ENCODE measurements around the gene EPS15. TPM values are rescaled to one million over a fixed set of nuclear protein-coding genes. Genes with fewer than 3 reads are reported as not detected.
A peak's percentile ranks its signal among the peaks of the same experiment; 100 is the strongest.
"Not testable (repeated sequence)": the region's sequence is repeated elsewhere in the genome, so short reads cannot be mapped to it uniquely, and the experiment has no call there.

EPS15 gene
- total and polyA plus RNA-seq, 10 donors = 24.2 to 142 (median 126) TPM

DNA sequence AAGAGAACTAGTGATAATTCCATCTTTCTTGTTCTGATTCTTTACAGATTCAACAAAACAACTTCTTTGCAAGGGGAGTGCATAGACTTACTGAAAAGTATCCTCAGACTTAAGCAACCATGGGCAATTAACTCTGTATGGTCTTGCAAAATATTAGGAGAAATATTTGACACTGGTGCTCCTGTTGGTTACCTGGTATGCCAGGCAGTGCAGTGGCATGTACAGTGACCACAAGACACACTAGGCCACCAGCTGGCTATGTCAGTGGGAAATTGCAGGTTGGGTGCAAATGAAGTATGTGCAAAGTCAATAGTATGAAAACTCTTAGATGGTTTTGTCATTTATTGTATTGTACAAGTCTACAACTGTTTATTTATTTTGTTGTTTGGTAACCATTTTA lies 34.5 kb downstream of the EPS15 start:
- Histone ChIP-seq H3K27ac (no peak overlapping the region), H3K4me3 (no peak overlapping the region), H3K36me3 (peaks cover 0 to 28% (median 3%) of the 10 kb centered on the region in 6 donors), H3K4me1 (peaks cover 0 to 71% (median 29%) of the 10 kb centered on the region in 6 donors), H3K27me3 (replicated peaks in 1 of 7) (no peaks in the 10 kb centered on the region), H3K9me3 (no peaks in the 10 kb centered on the region)
- no peak for DNase-seq
- intact Hi-C loops (cut with DNase I; ENCODE audit: low total_unique reads) = no loop called here
- TF ChIP-seq, protein P1, sequence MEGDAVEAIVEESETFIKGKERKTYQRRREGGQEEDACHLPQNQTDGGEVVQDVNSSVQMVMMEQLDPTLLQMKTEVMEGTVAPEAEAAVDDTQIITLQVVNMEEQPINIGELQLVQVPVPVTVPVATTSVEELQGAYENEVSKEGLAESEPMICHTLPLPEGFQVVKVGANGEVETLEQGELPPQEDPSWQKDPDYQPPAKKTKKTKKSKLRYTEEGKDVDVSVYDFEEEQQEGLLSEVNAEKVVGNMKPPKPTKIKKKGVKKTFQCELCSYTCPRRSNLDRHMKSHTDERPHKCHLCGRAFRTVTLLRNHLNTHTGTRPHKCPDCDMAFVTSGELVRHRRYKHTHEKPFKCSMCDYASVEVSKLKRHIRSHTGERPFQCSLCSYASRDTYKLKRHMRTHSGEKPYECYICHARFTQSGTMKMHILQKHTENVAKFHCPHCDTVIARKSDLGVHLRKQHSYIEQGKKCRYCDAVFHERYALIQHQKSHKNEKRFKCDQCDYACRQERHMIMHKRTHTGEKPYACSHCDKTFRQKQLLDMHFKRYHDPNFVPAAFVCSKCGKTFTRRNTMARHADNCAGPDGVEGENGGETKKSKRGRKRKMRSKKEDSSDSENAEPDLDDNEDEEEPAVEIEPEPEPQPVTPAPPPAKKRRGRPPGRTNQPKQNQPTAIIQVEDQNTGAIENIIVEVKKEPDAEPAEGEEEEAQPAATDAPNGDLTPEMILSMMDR (IDR thresholded peaks at IDR 0.05 in 8 of 11, conservative IDR thresholded peaks at IDR 0.05 in 3 of 11) = no peak
- TF ChIP-seq POLR2A (IDR thresholded peaks at IDR 0.05) (no peak), POLR2AphosphoS5 (IDR thresholded peaks at IDR 0.05) (no peak)

DNA sequence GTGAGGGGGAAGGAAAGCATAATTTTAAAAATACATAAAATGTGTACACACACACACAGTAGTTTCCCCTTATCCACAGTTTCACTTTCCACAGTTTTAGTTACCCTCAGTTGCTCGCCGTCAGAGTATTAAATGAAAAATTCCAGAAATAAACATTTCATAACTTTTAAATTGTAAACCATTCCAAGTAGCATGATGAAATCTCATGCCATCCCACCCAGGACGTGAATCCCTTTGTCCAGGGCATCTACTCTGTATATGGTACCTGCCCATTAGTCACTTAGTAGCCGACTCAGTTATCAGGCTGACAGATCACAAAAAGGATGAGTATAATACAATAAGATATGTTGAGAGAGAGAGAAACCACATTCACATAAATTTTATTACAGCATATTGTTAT lies 36.2 kb downstream of the EPS15 start:
- DNase-seq = no peak
- peaks cover 0 to 54% (median 14%) of the 10 kb centered on the region in 6 donors for H3K4me1 ChIP-seq
- H3K27me3 ChIP-seq (replicated peaks in 1 of 7) = no peaks in the 10 kb centered on the region
- WGBS, 5 donors = 64 to 80% (median 70%) methylated on average over 4 of the region's 4 CpGs
- H3K4me3 ChIP-seq = no peak overlapping the region
- H3K9me3 ChIP-seq = no peaks in the 10 kb centered on the region
- peaks cover 0 to 38% (median 7%) of the 10 kb centered on the region in 6 donors for H3K36me3 ChIP-seq
- intact Hi-C loops (cut with DNase I; ENCODE audit: low total_unique reads) = no loop called here
- TF ChIP-seq, protein P1 (IDR thresholded peaks at IDR 0.05 in 8 of 11, conservative IDR thresholded peaks at IDR 0.05 in 3 of 11) = no peak
- TF ChIP-seq POLR2AphosphoS5 (IDR thresholded peaks at IDR 0.05) (no peak), POLR2A (IDR thresholded peaks at IDR 0.05) (no peak)
- H3K27ac ChIP-seq = peak overlapping the region in 1 of 8 donors; percentile 45

DNA sequence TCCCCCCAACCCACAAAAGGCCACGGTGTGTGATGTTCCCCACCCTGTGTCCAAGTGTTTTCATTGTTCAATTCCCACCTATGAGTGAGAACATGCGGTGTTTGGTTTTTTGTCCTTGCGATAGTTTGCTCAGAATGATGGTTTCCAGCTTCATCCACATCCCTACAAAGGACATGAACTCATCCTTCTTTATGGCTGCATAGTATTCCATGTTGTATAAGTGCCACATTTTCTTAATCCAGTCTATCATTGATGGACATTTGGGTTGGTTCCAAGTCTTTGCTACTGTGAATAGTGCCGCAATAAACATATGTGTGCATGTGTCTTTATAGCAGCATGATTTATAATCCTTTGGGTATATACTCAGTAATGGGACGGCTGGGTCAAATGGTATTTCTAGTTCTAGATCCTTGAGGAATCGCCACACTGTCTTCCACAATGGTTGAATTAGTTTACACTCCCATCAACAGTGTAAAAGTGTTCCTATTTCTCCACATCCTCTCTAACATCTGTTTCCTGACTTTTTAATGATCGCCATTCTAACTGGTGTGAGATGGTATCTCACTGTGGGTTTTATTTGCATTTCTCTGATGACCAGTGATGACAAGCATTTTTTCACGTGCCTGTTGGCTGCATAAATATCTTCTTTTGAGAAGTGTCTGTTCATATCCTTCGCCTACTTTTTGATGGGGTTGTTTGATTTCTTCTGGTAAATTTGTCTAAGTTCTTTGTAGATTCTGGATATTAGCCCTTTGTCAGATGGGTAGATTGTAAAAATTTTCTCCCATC lies 44.0 kb downstream of the EPS15 start:
- H3K9me3 ChIP-seq; H3K27ac ChIP-seq; DNase-seq; intact Hi-C loops (cut with DNase I; ENCODE audit: low total_unique reads); H3K4me3 ChIP-seq; H3K27me3 ChIP-seq (replicated peaks in 1 of 7): not testable (repeated sequence)
- WGBS, 5 donors = 68 to 82% (median 73%) methylated on average over 9 of the region's 9 CpGs
- Histone ChIP-seq H3K4me1 (peaks cover 0 to 30% (median 22%) of the 10 kb centered on the region in 6 donors), H3K36me3 (peaks cover 0 to 46% (median 25%) of the 10 kb centered on the region in 6 donors)

DNA sequence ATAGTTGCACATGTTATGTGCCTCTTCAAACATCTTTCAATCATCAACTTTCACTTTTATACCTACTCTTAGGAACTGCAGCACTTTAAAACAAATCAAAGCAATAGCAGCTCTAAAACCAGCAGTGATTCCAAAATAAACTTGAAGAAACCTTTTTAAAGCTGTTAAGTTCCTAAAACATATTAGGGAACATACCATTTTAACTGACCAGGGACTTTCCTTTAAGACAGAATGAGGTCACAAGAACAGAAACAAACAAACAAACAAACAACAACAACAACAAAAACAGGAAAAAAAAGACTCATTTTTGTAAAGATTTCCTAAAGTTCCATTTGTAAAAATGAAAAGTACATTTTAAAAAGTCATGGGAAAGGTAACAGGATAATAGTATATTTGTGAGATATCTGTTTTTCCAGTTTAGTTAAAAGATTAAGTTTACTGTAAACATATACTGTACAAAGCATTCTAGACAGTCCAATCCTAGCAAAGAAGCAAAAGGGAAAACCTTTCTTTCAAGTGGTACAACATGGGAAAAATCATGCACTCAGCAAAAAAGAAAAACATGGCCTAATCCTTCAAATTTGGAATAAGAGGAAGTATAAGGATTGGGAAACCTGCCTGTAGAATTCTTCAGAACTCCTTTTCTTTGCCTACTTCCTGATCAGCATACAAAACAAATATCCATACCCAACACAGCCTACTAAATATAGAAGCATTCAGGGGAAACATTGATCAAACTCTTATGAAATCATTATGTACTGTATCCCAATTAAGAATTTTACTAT lies 45.5 kb downstream of the EPS15 start:
- intact Hi-C loops (cut with DNase I; ENCODE audit: low total_unique reads) = no loop called here
- no peak for DNase-seq
- H3K27ac ChIP-seq = peak overlapping the region in 7 of 8 donors; percentile 13 to 54 (median 36)
- no peak overlapping the region for H3K4me3 ChIP-seq
- no peak for TF ChIP-seq POLR2A (IDR thresholded peaks at IDR 0.05)
- TF ChIP-seq, protein P1 (IDR thresholded peaks at IDR 0.05 in 8 of 11, conservative IDR thresholded peaks at IDR 0.05 in 3 of 11) = no peak
- no peak for TF ChIP-seq POLR2AphosphoS5 (IDR thresholded peaks at IDR 0.05)
- H3K4me1 ChIP-seq = peaks cover 0 to 39% (median 22%) of the 10 kb centered on the region in 6 donors
- no peaks in the 10 kb centered on the region for H3K9me3 ChIP-seq
- no peaks in the 10 kb centered on the region for H3K27me3 ChIP-seq (replicated peaks in 1 of 7)
- H3K36me3 ChIP-seq = peaks cover 0 to 47% (median 20%) of the 10 kb centered on the region in 6 donors

Data from spleen (tissue), 11 donors.